Parathyroid adenoma (tissue), 2 donors: ENCODE results near the gene CNTNAP1.

Experiments used
- H2AFZ ChIP-seq: fragments of 300-600 bp; sonication (generic); one replicate; pipeline ENCODE4 v1.7.0; 2017; ENCODE audit warnings: antibody characterized with exemption, mild to moderate bottlenecking
- H3K27ac ChIP-seq: fragments of 300-600 bp; sonication (generic); one replicate; pipeline ENCODE4 v1.7.0; 2017
- H3K27me3 ChIP-seq: fragments of 300-600 bp; sonication (generic); one replicate; pipeline ENCODE4 v1.7.0; 2017; ENCODE audit warnings: low read length; ENCODE audit not compliant: control insufficient read depth, insufficient read depth
- H3K36me3 ChIP-seq: fragments of 300-600 bp; sonication (generic); one replicate; pipeline ENCODE4 v1.7.0; 2017; ENCODE audit warnings: low read length; ENCODE audit not compliant: control insufficient read depth, insufficient read depth
- H3K4me1 ChIP-seq: fragments of 300-600 bp; sonication (generic); one replicate; pipeline ENCODE4 v1.7.0; 2017; ENCODE audit warnings: control low read depth
- H3K4me2 ChIP-seq: fragments of 300-600 bp; sonication (generic); one replicate; pipeline ENCODE4 v1.7.0; 2017; ENCODE audit warnings: low read length
- H3K4me3 ChIP-seq: fragments of 300-600 bp; sonication (generic); one replicate; pipeline ENCODE4 v1.7.0; 2017; ENCODE audit warnings: low read depth, low read length
- H3K79me2 ChIP-seq: fragments of 300-600 bp; sonication (generic); one replicate; pipeline ENCODE4 v1.7.0; 2017; ENCODE audit warnings: control low read depth
- H3K9ac ChIP-seq: fragments of 300-600 bp; sonication (generic); one replicate; pipeline ENCODE4 v1.7.0; 2017; ENCODE audit warnings: mild to moderate bottlenecking
- H3K9me3 ChIP-seq: fragments of 300-600 bp; sonication (generic); one replicate; pipeline ENCODE4 v1.7.0; 2017; ENCODE audit warnings: low read length; ENCODE audit not compliant: control insufficient read depth
- TF ChIP-seq, protein P1 (sequence below): fragments of 300-600 bp; sonication (generic); IDR thresholded peaks from one replicate; pipeline ENCODE4 v1.7.0; 2017; ENCODE audit warnings: antibody characterized with exemption, mild to moderate bottlenecking
- donor health status: primary hyperparathyroidism.

The CNTNAP1 gene

GRCh38 chr17:42681976-42682721 is at the start of gene CNTNAP1:
TSS of gene CNTNAP1 (plus strand) at chr17:42682531. CDS start at chr17:42682830, 299 bp downstream.
- Histone ChIP-seq H3K79me2 (no peaks in the 10 kb centered on the region), H3K9me3 (no peaks in the 10 kb centered on the region), H3K27ac (peak within 1 kb of the TSS; percentile 21), H3K4me3 (no peak within 1 kb of the TSS), H2AFZ (peak within 1 kb of the TSS; percentile 89), H3K27me3 (no peaks in the 10 kb centered on the region), H3K9ac (no peak within 1 kb of the TSS), H3K4me1 (peaks cover 17% of the 10 kb centered on the region), H3K4me2 (peak within 1 kb of the TSS; percentile 61), H3K36me3 (no peaks in the 10 kb centered on the region)
- TF ChIP-seq, protein P1, sequence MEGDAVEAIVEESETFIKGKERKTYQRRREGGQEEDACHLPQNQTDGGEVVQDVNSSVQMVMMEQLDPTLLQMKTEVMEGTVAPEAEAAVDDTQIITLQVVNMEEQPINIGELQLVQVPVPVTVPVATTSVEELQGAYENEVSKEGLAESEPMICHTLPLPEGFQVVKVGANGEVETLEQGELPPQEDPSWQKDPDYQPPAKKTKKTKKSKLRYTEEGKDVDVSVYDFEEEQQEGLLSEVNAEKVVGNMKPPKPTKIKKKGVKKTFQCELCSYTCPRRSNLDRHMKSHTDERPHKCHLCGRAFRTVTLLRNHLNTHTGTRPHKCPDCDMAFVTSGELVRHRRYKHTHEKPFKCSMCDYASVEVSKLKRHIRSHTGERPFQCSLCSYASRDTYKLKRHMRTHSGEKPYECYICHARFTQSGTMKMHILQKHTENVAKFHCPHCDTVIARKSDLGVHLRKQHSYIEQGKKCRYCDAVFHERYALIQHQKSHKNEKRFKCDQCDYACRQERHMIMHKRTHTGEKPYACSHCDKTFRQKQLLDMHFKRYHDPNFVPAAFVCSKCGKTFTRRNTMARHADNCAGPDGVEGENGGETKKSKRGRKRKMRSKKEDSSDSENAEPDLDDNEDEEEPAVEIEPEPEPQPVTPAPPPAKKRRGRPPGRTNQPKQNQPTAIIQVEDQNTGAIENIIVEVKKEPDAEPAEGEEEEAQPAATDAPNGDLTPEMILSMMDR = no peak

- Histone ChIP-seq H2AFZ (peak overlapping the region; percentile 51), H3K4me3 (no peak overlapping the region), H3K9me3 (no peaks in the 10 kb centered on the region), H3K4me2 (peak overlapping the region; percentile 3), H3K79me2 (no peaks in the 10 kb centered on the region), H3K9ac (no peak overlapping the region), H3K27ac (no peak overlapping the region), H3K36me3 (no peaks in the 10 kb centered on the region), H3K4me1 (peaks cover 4% of the 10 kb centered on the region), H3K27me3 (no peaks in the 10 kb centered on the region)
- TF ChIP-seq, protein P1 = no peak
Observed at GRCh38 chr17:42632949-42633444, 49.3 kb upstream of the CNTNAP1 start.

DNA sequence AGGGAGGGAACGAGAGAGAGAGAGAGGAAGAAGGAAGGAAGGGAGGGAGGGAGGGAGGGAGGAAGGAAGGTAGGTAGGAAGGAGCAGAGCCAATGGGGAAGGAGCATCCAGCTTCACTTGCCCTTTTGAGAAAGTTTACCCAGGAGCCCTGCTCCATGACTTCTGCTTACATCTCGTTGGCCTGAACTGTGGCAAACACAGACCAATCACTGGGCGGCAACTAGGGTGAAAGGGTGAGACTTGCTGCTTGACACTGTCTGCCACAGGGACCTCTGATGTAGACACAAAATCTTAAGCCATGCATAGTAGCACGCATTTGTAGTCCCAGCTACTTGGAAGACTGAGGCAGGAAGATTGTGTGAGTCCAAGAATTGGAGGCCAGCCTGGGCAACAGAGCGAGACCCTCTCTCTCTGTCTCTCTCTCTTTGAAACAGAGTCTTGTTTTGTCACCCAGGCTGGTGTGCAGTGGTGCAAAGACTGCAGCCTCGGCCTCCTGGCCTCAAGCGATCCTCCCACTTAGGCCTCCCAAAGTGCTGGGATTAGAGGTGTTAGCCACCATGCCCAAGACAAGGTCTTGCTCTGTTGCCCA is 42.7 kb upstream of the CNTNAP1 start:
- H3K4me3 ChIP-seq = no peak overlapping the region
- no peak overlapping the region for H3K27ac ChIP-seq
- H3K36me3 ChIP-seq = no peaks in the 10 kb centered on the region
- H3K4me2 ChIP-seq = no peak overlapping the region
- no peak overlapping the region for H2AFZ ChIP-seq
- H3K79me2 ChIP-seq = no peaks in the 10 kb centered on the region
- no peaks in the 10 kb centered on the region for H3K27me3 ChIP-seq
- no peaks in the 10 kb centered on the region for H3K9me3 ChIP-seq
- no peak overlapping the region for H3K9ac ChIP-seq
- TF ChIP-seq, protein P1 = no peak
- no peaks in the 10 kb centered on the region for H3K4me1 ChIP-seq

- H3K9me3 ChIP-seq = no peaks in the 10 kb centered on the region
- H3K27ac ChIP-seq = no peak overlapping the region
- H3K79me2 ChIP-seq = no peaks in the 10 kb centered on the region
Observed at GRCh38 chr17:42640121-42640520, 42.2 kb upstream of the CNTNAP1 start.

More at GRCh38 chr17:42640121-42640520, 42.2 kb upstream of the CNTNAP1 start:
- no peak overlapping the region for H2AFZ ChIP-seq
- H3K36me3 ChIP-seq = no peaks in the 10 kb centered on the region
- no peak overlapping the region for H3K4me2 ChIP-seq
- H3K4me1 ChIP-seq = no peaks in the 10 kb centered on the region
- no peak overlapping the region for H3K9ac ChIP-seq
- no peak overlapping the region for H3K4me3 ChIP-seq
- no peaks in the 10 kb centered on the region for H3K27me3 ChIP-seq
- TF ChIP-seq, protein P1 = no peak
